Measurements from ENCODE around the gene CENPX. TPM values are rescaled to one million over a fixed set of nuclear protein-coding genes. Genes with fewer than 3 reads are reported as not detected.

Gene CENPX
- total and polyA plus RNA-seq, 2 of the 13 experiments (the other 11 are each of a cell fraction or from before 2014, with no cell fraction given) = 92.7 to 170 TPM

GRCh38 chr17:81978524-81979298, 44.0 kb downstream of the CENPX start:
- ChIA-PET CTCF (ENCODE audit: low intra/inter-chr PET ratio, low total read pairs) (interaction anchor here (1.4 to 5.6 kb wide), 3 partner anchors 16 to 41 kb away, joined by 3 to 25 read pairs (median 3); partner anchors contain the start of gene NOTUM), POLR2A (interaction anchor here (0.8 to 14.1 kb wide), 9 partner anchors 10 to 128 kb away, joined by 3 to 382 read pairs (median 4); partner anchors contain the start of genes CENPX, LRRC45 and NOTUM)
- intact Hi-C loops (cut with micrococcal nuclease; ENCODE audit: unreplicated experiment) = loop anchor here (10.0 kb wide), 1 partner anchor 116 kb away; the partner anchor contains the start of gene FASN
- H3K79me2 ChIP-seq (ENCODE audit: insufficient read depth, low read length) = peaks cover 26% of the 10 kb centered on the region
- H3K4me2 ChIP-seq (ENCODE audit: low read depth, low read length) = peak overlapping the region; percentile 91
- H3K36me3 ChIP-seq (replicated peaks in 1 of 2; ENCODE audit: control insufficient read depth in 1 of 2, insufficient read depth in 2 of 2, low read length in 2 of 2) = peaks cover 4 to 18% of the 10 kb centered on the region in 2 experiments; a peak in 4 of 5 replicates
- peak overlapping the region; percentile 86 to 92 (median 87) for H3K4me3 ChIP-seq (replicated peaks in 1 of 3; ENCODE audit: insufficient read depth in 1 of 3, low read depth in 2 of 3, low read length in 3 of 3)
- ATAC-seq (no peak), FAIRE-seq (no peak), DNase-seq (ENCODE audit: low spot score) (no peak)
- no peak overlapping the region for H2AFZ ChIP-seq (ENCODE audit: low read length)
- H3K27ac ChIP-seq (ENCODE audit: extremely low read length, insufficient read depth, low read length) = peak overlapping the region; percentile 85
- H3K9ac ChIP-seq (ENCODE audit: insufficient read depth, low read depth, low read length) = peak overlapping the region; percentile 95
- H3K27me3 ChIP-seq (ENCODE audit: control insufficient read depth in 1 of 2, insufficient read depth in 2 of 2, low read length in 2 of 2) = no peaks in the 10 kb centered on the region
- 86% methylated on average over 26 of the region's 27 CpGs for WGBS (ENCODE audit: low lambda C conversion rate)
- H3K4me1 ChIP-seq (ENCODE audit: insufficient read depth, low read length) = peaks cover 64% of the 10 kb centered on the region
- peaks cover 3% of the 10 kb centered on the region; the same call in 1 of the 2 replicates for H3K9me3 ChIP-seq (ENCODE audit: low read length)
- H4K20me1 ChIP-seq (ENCODE audit: insufficient read depth, low read length) = no peaks in the 10 kb centered on the region
- BruUV-seq (replicated peaks) = TSS peak; percentile 56
- in situ Hi-C loops (cut with HindIII; ENCODE audit: extremely low pct_ligation_motif_present, low pct_unique_long_range_greater_than_20kb) = no loop called here
- TF ChIP-seq ZFYVE20 (CRISPR knock-in tag; IDR thresholded peaks at IDR 0.05; ENCODE audit: borderline replicate concordance, low read depth) (no peak), ZNF281 (CRISPR knock-in tag; IDR thresholded peaks at IDR 0.05; ENCODE audit: borderline replicate concordance) (no peak), ZNF234 (CRISPR knock-in tag; conservative IDR thresholded peaks at IDR 0.05) (0 out of 2 replicates have a peak, but pooled peaks have one; percentile 9), GLI4 (CRISPR knock-in tag; IDR thresholded peaks at IDR 0.05; ENCODE audit: borderline replicate concordance) (peak; percentile 56; the same call in 1 of the 2 replicates), MYC (CRISPR knock-in tag; IDR thresholded peaks at IDR 0.05; ENCODE audit: borderline replicate concordance) (peak; percentile 22; the same call in 1 of the 2 replicates), TBX2 (CRISPR knock-in tag; IDR thresholded peaks at IDR 0.05; ENCODE audit: borderline replicate concordance) (no peak), FOXA3 (CRISPR knock-in tag; IDR thresholded peaks at IDR 0.05) (no peak), ZFX (CRISPR knock-in tag; IDR thresholded peaks at IDR 0.05; ENCODE audit: low read depth) (peak; percentile 36; the same call in 1 of the 2 replicates), IKZF1 (IDR thresholded peaks at IDR 0.05) (no peak), KMT2A (CRISPR knock-in tag; IDR thresholded peaks at IDR 0.05) (no peak), SOX6 (IDR thresholded peaks at IDR 0.05) (no peak), SOX6 (CRISPR knock-in tag; IDR thresholded peaks at IDR 0.05) (no peak), ZNF20 (CRISPR knock-in tag; IDR thresholded peaks at IDR 0.05) (no peak), DNMT3B (CRISPR knock-in tag; conservative IDR thresholded peaks at IDR 0.05) (no peak), SIX4 (CRISPR knock-in tag; IDR thresholded peaks at IDR 0.05) (no peak)
- TF ChIP-seq, protein P1, sequence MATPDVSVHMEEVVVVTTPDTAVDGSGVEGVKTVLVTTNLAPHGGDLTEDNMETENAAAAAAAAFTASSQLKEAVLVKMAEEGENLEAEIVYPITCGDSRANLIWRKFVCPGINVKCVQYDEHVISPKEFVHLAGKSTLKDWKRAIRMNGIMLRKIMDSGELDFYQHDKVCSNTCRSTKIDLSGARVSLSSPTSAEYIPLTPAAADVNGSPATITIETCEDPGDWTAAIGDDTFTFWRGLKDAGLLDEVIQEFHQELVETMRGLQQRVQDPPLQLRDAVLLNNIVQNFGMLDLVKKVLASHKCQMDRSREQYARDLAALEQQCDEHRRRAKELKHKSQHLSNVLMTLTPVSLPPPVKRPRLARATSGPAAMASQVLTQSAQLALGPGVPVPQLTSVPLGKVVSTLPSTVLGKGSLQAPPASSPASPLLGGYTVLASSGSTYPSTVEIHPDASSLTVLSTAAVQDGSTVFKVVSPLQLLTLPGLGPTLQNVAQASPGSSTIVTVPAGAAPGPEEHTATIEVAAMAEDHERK (CRISPR knock-in tag; IDR thresholded peaks at IDR 0.05; ENCODE audit: low read depth) = no peak
- TF ChIP-seq, protein P2, sequence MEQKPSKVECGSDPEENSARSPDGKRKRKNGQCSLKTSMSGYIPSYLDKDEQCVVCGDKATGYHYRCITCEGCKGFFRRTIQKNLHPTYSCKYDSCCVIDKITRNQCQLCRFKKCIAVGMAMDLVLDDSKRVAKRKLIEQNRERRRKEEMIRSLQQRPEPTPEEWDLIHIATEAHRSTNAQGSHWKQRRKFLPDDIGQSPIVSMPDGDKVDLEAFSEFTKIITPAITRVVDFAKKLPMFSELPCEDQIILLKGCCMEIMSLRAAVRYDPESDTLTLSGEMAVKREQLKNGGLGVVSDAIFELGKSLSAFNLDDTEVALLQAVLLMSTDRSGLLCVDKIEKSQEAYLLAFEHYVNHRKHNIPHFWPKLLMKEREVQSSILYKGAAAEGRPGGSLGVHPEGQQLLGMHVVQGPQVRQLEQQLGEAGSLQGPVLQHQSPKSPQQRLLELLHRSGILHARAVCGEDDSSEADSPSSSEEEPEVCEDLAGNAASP (CRISPR knock-in tag; IDR thresholded peaks at IDR 0.05; ENCODE audit: borderline replicate concordance) = peak; percentile 53; the same call in 1 of the 2 replicates

Measured in HepG2 (cell line).